Gastroesophageal sphincter (tissue), 4 donors: Measurements from ENCODE around the gene MINDY3. TPM values are rescaled to one million over a fixed set of nuclear protein-coding genes. Genes with fewer than 3 reads are reported as not detected.

ENCODE experiments used
- ATAC-seq: fragments of 150-250 bp; one replicate; pipeline ENCODE4 v1.9.1; 2016; ENCODE audit warnings: mild to moderate bottlenecking, moderate library complexity
- H3K27ac ChIP-seq, 4 donors: fragments of 200-600 bp; sonication (generic) in 3 of 4; 1 replicate in 3 of 4; 2 replicates in 1 of 4; pipeline ENCODE4 v1.5.1; 2016 to 2019
- H3K27me3 ChIP-seq: fragments of 200-600 bp; sonication (generic); one replicate; pipeline ENCODE4 v1.5.1; 2019
- H3K36me3 ChIP-seq, 2 donors: fragments of 200-600 bp; sonication (generic); one replicate each; pipeline ENCODE4 v1.5.1; 2019; ENCODE audit warnings: control low read depth in 1 of 2
- H3K4me1 ChIP-seq, 3 donors: fragments of 200-600 bp; sonication (generic); 1 replicate in 2 of 3; 2 replicates in 1 of 3; pipeline ENCODE4 v1.5.1; 2016 to 2019; ENCODE audit warnings: control low read depth in 2 of 3
- H3K4me3 ChIP-seq, 2 donors: fragments of 200-600 bp; sonication (generic); one replicate each; pipeline ENCODE4 v1.5.1; 2019; ENCODE audit warnings: mild to moderate bottlenecking in 1 of 2, moderate library complexity in 1 of 2
- H3K9me3 ChIP-seq, 3 donors: fragments of 200-600 bp; sonication (generic); one replicate each; pipeline ENCODE4 v1.5.1; 2017 to 2019; ENCODE audit warnings: control low read depth in 2 of 3
- EP300 ChIP-seq: sonication (generic); formaldehyde crosslinking; IDR thresholded peaks from one replicate; pipeline ENCODE4 v1.6.1; 2017; ENCODE audit warnings: antibody characterized with exemption, mild to moderate bottlenecking
- POLR2A ChIP-seq, 2 donors: fragments of 450-650 bp; IDR thresholded peaks; one replicate each; pipeline ENCODE4 v1.6.1; 2017; ENCODE audit warnings: antibody characterized with exemption in 2 of 2, mild to moderate bottlenecking in 2 of 2, moderate library complexity in 1 of 2
- POLR2AphosphoS5 ChIP-seq: sonication (generic); formaldehyde crosslinking; IDR thresholded peaks from one replicate; pipeline ENCODE4 v1.6.1; 2017; ENCODE audit warnings: antibody characterized with exemption
- WGBS, 2 donors: methylation state at CpG; one replicate each; pipeline ENCODE4 v1.1.5; 2018; ENCODE audit warnings: low coverage in 1 of 2; 5-methylcytosine and 5-hydroxymethylcytosine counted together
- total RNA-seq, 4 donors: library from RNA; depleted of rRNA; stranded (reverse); fragments of >200 nt; gene quantifications; one replicate each; pipeline ENCODE4 v1.1.0, GENCODE V29; 2016
- TF ChIP-seq, protein P1 (sequence below), 4 experiments: fragments of 200-600 bp in 2 of 4; fragments of 450-650 bp in 2 of 4; sonication (generic) in 1 of 4; IDR thresholded peaks; one replicate each; pipeline ENCODE4 v1.5.1; 2017 to 2019; ENCODE audit warnings: antibody characterized with exemption in 4 of 4, mild to moderate bottlenecking in 2 of 4, moderate library complexity in 2 of 4

Gene MINDY3
- total RNA-seq, 4 donors from 2014 or later = 21.8 to 93.6 (median 36.7) TPM

DNA sequence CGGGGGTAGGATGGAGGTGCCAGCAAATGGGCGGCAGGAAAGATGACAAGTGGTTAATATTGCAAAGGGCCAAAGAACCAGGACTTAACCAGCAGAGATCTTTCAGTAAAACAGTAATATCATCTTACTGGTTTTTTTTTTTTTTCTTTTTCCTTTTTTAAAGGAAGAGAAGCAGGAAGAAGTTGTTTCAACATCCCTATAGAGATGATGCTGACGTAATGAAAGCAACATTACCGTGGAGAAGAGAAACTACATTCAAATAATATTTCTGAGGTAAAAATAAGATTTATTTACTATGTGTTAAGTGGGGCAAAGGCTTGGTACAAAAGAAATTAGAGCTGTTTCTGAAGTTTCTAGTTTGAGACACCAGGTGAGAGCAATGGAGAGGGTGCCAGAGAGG lies 11.0 kb downstream of the MINDY3 start:
- peaks cover 0 to 26% (median 4%) of the 10 kb centered on the region in 3 donors for H3K4me1 ChIP-seq
- H3K36me3 ChIP-seq = no peaks in the 10 kb centered on the region
- H3K27me3 ChIP-seq = no peaks in the 10 kb centered on the region
- TF ChIP-seq, protein P1, sequence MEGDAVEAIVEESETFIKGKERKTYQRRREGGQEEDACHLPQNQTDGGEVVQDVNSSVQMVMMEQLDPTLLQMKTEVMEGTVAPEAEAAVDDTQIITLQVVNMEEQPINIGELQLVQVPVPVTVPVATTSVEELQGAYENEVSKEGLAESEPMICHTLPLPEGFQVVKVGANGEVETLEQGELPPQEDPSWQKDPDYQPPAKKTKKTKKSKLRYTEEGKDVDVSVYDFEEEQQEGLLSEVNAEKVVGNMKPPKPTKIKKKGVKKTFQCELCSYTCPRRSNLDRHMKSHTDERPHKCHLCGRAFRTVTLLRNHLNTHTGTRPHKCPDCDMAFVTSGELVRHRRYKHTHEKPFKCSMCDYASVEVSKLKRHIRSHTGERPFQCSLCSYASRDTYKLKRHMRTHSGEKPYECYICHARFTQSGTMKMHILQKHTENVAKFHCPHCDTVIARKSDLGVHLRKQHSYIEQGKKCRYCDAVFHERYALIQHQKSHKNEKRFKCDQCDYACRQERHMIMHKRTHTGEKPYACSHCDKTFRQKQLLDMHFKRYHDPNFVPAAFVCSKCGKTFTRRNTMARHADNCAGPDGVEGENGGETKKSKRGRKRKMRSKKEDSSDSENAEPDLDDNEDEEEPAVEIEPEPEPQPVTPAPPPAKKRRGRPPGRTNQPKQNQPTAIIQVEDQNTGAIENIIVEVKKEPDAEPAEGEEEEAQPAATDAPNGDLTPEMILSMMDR (IDR thresholded peaks at IDR 0.05) = no peak
- no peak for TF ChIP-seq POLR2A (IDR thresholded peaks at IDR 0.05)
- TF ChIP-seq EP300 = no peak
- peaks cover 0 to 8% (median 0%) of the 10 kb centered on the region in 3 donors for H3K9me3 ChIP-seq
- WGBS, 2 donors = 80 to 84% methylated on average over 2 to 4 of the region's 4 CpGs
- no peak overlapping the region for H3K27ac ChIP-seq
- H3K4me3 ChIP-seq = no peak overlapping the region
- no peak for ATAC-seq

DNA sequence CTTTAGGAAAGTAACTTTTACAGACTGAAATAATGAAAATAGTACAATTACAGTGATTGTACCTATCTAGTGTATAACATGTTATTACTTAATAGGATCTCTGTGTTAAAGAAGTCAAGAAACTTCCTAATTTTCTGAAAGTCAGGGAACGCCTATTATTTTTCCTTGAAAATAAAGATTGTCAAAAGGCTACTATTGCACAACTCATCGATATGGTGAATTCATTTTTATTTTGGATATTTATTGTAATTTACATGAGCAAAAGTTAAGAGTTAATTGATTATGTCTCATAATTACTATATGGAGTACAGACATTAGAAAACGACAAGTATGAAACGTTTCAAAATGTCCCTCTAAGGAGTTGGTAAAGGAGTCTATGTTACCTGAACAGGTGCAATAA lies 12.8 kb downstream of the MINDY3 start:
- H3K27ac ChIP-seq = no peak overlapping the region
- no peaks in the 10 kb centered on the region for H3K36me3 ChIP-seq
- H3K4me3 ChIP-seq = no peak overlapping the region
- peaks cover 0 to 26% (median 0%) of the 10 kb centered on the region in 3 donors for H3K4me1 ChIP-seq
- WGBS, 2 donors = 87 to 90% methylated on average over 4 of the region's 4 CpGs
- no peak for TF ChIP-seq POLR2A (IDR thresholded peaks at IDR 0.05)
- no peaks in the 10 kb centered on the region for H3K27me3 ChIP-seq
- ATAC-seq = no peak
- peaks cover 0 to 8% (median 0%) of the 10 kb centered on the region in 3 donors for H3K9me3 ChIP-seq

DNA sequence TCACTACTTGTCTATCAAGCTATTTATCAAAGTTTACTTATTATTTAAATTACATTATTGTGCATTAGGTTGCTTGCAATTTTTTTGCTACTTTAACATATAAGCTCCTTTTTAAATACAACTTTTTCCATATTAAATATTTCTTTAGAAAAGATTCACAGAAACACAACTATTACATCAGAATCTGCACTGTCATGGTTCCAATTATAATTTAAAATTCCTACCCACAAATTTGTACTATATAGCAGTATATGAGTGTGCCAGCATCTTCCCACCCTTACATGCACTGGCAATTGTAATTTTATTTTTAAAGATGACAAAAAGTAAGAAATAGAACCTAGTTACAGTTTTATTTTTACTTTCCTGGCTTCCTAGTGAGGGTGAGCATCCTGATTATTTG lies 15.8 kb downstream of the MINDY3 start:
- H3K36me3 ChIP-seq = no peaks in the 10 kb centered on the region
- no peak for TF ChIP-seq POLR2AphosphoS5
- no peak for TF ChIP-seq POLR2A (IDR thresholded peaks at IDR 0.05)
- no peak for TF ChIP-seq EP300
- TF ChIP-seq, protein P1 (IDR thresholded peaks at IDR 0.05) = no peak

DNA sequence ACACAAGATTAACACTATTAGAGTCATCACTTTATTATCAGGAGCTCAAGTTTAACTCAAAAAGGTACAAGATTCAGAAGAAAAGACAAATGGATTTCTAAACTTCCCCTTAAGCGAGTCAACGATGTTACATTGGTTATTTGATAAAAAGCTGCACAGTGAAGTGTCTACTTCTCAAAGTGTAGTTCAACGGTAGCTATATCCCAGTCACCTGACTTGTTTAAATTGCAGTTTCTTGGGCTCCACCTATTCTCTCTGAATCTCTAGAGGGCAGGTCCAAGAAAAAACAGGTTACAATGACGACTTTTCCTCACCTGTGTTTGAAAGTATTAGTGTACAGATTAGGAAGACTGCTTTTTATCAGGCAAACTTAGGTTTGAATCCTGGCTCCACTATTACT lies 16.6 kb downstream of the MINDY3 start:
- no peak for TF ChIP-seq POLR2AphosphoS5
- no peak for TF ChIP-seq POLR2A (IDR thresholded peaks at IDR 0.05)
- TF ChIP-seq, protein P1 (IDR thresholded peaks at IDR 0.05) = no peak
- no peak for TF ChIP-seq EP300
- Histone ChIP-seq H3K27ac (no peak overlapping the region), H3K4me1 (peaks cover 0 to 31% (median 0%) of the 10 kb centered on the region in 3 donors), H3K4me3 (no peak overlapping the region), H3K27me3 (no peaks in the 10 kb centered on the region), H3K9me3 (no peaks in the 10 kb centered on the region), H3K36me3 (no peaks in the 10 kb centered on the region)
- 60% methylated on average over 4 of the region's 4 CpGs for WGBS, 2 donors
- no peak for ATAC-seq

More for the DNA sequence above, 15.8 kb downstream of the MINDY3 start:
- peaks cover 0 to 31% (median 0%) of the 10 kb centered on the region in 3 donors for H3K4me1 ChIP-seq
- no peaks in the 10 kb centered on the region for H3K9me3 ChIP-seq
- H3K27me3 ChIP-seq = no peaks in the 10 kb centered on the region
- no peak overlapping the region for H3K4me3 ChIP-seq
- H3K27ac ChIP-seq = no peak overlapping the region
- ATAC-seq = no peak

DNA sequence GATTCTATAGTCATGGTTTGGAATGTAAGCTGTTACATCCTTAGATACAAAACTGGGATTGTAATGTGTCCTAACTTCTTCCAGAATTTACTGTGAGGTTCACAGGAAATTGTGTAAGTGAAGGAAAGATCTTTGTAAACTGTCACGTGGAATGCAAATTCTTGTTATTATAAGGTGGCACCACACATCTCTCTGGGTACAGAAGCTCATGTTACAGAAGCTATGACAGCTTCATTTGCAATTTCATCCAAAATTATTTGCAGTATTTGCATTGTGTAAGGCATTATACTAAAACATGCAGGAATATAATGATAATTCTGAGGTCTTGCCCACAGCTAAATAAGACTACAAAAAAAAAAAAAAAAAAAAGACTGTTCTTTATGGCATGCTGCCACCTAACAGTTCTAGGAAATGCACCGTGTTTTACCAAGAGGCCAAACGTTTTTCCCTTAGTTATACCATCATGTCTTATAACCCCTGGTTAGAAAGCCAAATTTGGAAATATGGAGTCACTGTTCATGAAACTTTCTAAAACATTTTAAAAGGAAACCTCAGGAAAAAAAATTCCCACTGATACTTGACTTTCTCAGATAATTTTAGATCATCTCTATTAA lies 17.6 kb downstream of the MINDY3 start:
- no peak for ATAC-seq
- peak overlapping the region in 1 of 4 donors; percentile 4 for H3K27ac ChIP-seq
- no peak overlapping the region for H3K4me3 ChIP-seq
- no peaks in the 10 kb centered on the region for H3K36me3 ChIP-seq
- H3K4me1 ChIP-seq = peaks cover 0 to 31% (median 0%) of the 10 kb centered on the region in 3 donors
- TF ChIP-seq POLR2A (IDR thresholded peaks at IDR 0.05) (no peak), EP300 (no peak), POLR2AphosphoS5 (no peak)
- TF ChIP-seq, protein P1 (IDR thresholded peaks at IDR 0.05) = no peak
- H3K27me3 ChIP-seq = no peaks in the 10 kb centered on the region
- no peaks in the 10 kb centered on the region for H3K9me3 ChIP-seq
- 5 to 19% methylated on average over 3 of the region's 3 CpGs for WGBS, 2 donors
